Thyroid gland (tissue), 4 donors: ENCODE measurements around the gene KCNIP1. TPM values are rescaled to one million over a fixed set of nuclear protein-coding genes. Genes with fewer than 3 reads are reported as not detected.

Experiments used
- DNase-seq, 2 donors: peaks; one replicate each; pipeline ENCODE4 v3.0.0-alpha.2; 2019
- H3K27ac ChIP-seq, 3 donors: fragments of 200-600 bp; sonication (generic); 1 replicate in 2 of 3; 2 replicates in 1 of 3; pipeline ENCODE4 v1.5.1; 2016 to 2019; ENCODE audit warnings: mild to moderate bottlenecking in 1 of 3, moderate library complexity in 1 of 3
- H3K27me3 ChIP-seq: fragments of 200-600 bp; sonication (generic); one replicate; pipeline ENCODE4 v1.5.1; 2019
- H3K36me3 ChIP-seq, 2 donors: fragments of 200-600 bp; sonication (generic); one replicate each; pipeline ENCODE4 v1.5.1; 2016 to 2019
- H3K4me1 ChIP-seq, 2 donors: fragments of 200-600 bp; sonication (generic); one replicate each; pipeline ENCODE4 v1.5.1; 2017 to 2019
- H3K4me3 ChIP-seq, 3 donors: fragments of 200-600 bp; sonication (generic); replicated peaks in 1 of 3; 1 replicate in 2 of 3; 2 replicates in 1 of 3; pipeline ENCODE4 v1.5.1; 2016; ENCODE audit warnings: mild to moderate bottlenecking in 1 of 3
- H3K9me3 ChIP-seq: fragments of 200-600 bp; sonication (generic); one replicate; pipeline ENCODE4 v1.5.1; 2017
- CTCF ChIP-seq, 6 experiments: fragments of 200-600 bp in 3 of 6; fragments of 450-650 bp in 3 of 6; sonication (generic) in 3 of 6; IDR thresholded peaks; one replicate each; pipeline ENCODE4 v1.5.1; 2016 to 2019; ENCODE audit warnings: antibody characterized with exemption in 6 of 6, mild to moderate bottlenecking in 2 of 6, inconsistent platforms in 1 of 6, moderate library complexity in 1 of 6
- POLR2A ChIP-seq, 2 donors: fragments of 450-650 bp; IDR thresholded peaks; one replicate each; pipeline ENCODE4 v1.6.1; 2017; ENCODE audit warnings: antibody characterized with exemption in 2 of 2, mild to moderate bottlenecking in 2 of 2, moderate library complexity in 1 of 2
- WGBS, 2 donors: methylation state at CpG; one replicate each; pipeline ENCODE4 v1.1.5; 2017; 5-methylcytosine and 5-hydroxymethylcytosine counted together
- intact Hi-C: fragments of 100-400 bp; cut with DNase I; formaldehyde crosslinking; loops from one replicate; pipeline ENCODE4 v1.15.1; 2023
- total RNA-seq, 4 donors: library from RNA; depleted of rRNA; stranded (reverse); fragments of >200 nt; gene quantifications; one replicate each; pipeline ENCODE4 v1.2.3, GENCODE V29; 2016

The KCNIP1 gene
- total RNA-seq, 4 donors from 2014 or later, result 0.54 to 1.7 TPM; not detected in 2

GRCh38 chr5:170625221-170626165, 121.7 kb downstream of the KCNIP1 start:
- no peak overlapping the region for H3K4me3 ChIP-seq
- 64 to 68% methylated on average over 18 of the region's 18 CpGs for WGBS, 2 donors
- no peak overlapping the region for H3K27ac ChIP-seq
- no peaks in the 10 kb centered on the region for H3K27me3 ChIP-seq
- H3K36me3 ChIP-seq, result no peaks in the 10 kb centered on the region
- H3K4me1 ChIP-seq, result no peaks in the 10 kb centered on the region
- TF ChIP-seq CTCF (IDR thresholded peaks at IDR 0.05) (no peak), POLR2A (IDR thresholded peaks at IDR 0.05) (no peak)
- intact Hi-C loops, result no loop called here
- no peaks in the 10 kb centered on the region for H3K9me3 ChIP-seq
- no peak for DNase-seq

- no peak for TF ChIP-seq POLR2A (IDR thresholded peaks at IDR 0.05)
- no peaks in the 10 kb centered on the region for H3K36me3 ChIP-seq
- WGBS, 2 donors, result 78 to 80% methylated on average over 7 to 12 of the region's 13 CpGs
- H3K4me1 ChIP-seq, result no peaks in the 10 kb centered on the region
- intact Hi-C loops, result no loop called here
- no peak for DNase-seq
- H3K27me3 ChIP-seq, result no peaks in the 10 kb centered on the region
- no peak overlapping the region for H3K4me3 ChIP-seq
- no peaks in the 10 kb centered on the region for H3K9me3 ChIP-seq
- no peak overlapping the region for H3K27ac ChIP-seq
Measured at GRCh38 chr5:170626507-170627150, 122.8 kb downstream of the KCNIP1 start.

GRCh38 chr5:170627271-170627670, 123.5 kb downstream of the KCNIP1 start:
- Histone ChIP-seq H3K36me3 (no peaks in the 10 kb centered on the region), H3K4me3 (no peak overlapping the region), H3K27me3 (no peaks in the 10 kb centered on the region), H3K27ac (no peak overlapping the region), H3K4me1 (no peaks in the 10 kb centered on the region), H3K9me3 (no peaks in the 10 kb centered on the region)
- TF ChIP-seq POLR2A (IDR thresholded peaks at IDR 0.05) (no peak), CTCF (IDR thresholded peaks at IDR 0.05) (no peak)
- 83 to 95% methylated on average over 1 to 3 of the region's 3 CpGs for WGBS, 2 donors
- intact Hi-C loops, result no loop called here
- no peak for DNase-seq

GRCh38 chr5:170628028-170628427, 124.2 kb downstream of the KCNIP1 start:
- Histone ChIP-seq H3K27me3 (no peaks in the 10 kb centered on the region), H3K4me1 (peaks cover 4 to 5% of the 10 kb centered on the region in 2 donors), H3K27ac (no peak overlapping the region), H3K4me3 (no peak overlapping the region), H3K36me3 (no peaks in the 10 kb centered on the region), H3K9me3 (no peaks in the 10 kb centered on the region)
- intact Hi-C loops, result no loop called here
- TF ChIP-seq POLR2A (IDR thresholded peaks at IDR 0.05) (no peak), CTCF (IDR thresholded peaks at IDR 0.05) (no peak)
- no peak for DNase-seq
- 95% methylated on average over 8 of the region's 8 CpGs for WGBS, 2 donors

GRCh38 chr5:170628691-170629565, 125.1 kb downstream of the KCNIP1 start:
- Histone ChIP-seq H3K27ac (no peak overlapping the region), H3K36me3 (no peaks in the 10 kb centered on the region), H3K9me3 (no peaks in the 10 kb centered on the region), H3K4me3 (no peak overlapping the region), H3K4me1 (peaks cover 10 to 11% of the 10 kb centered on the region in 2 donors), H3K27me3 (no peaks in the 10 kb centered on the region)
- WGBS, 2 donors, result 92 to 93% methylated on average over 19 of the region's 19 CpGs
- TF ChIP-seq POLR2A (IDR thresholded peaks at IDR 0.05), result no peak
- no peak for TF ChIP-seq CTCF (IDR thresholded peaks at IDR 0.05)
- no peak for DNase-seq
- intact Hi-C loops, result no loop called here
